Urinary bladder (tissue), 4 donors: Measurements from ENCODE around the gene SMU1. TPM values are rescaled to one million over a fixed set of nuclear protein-coding genes. Genes with fewer than 3 reads are reported as not detected.
"Not testable (repeated sequence)": the region's sequence is repeated elsewhere in the genome, so short reads cannot be mapped to it uniquely, and the experiment has no call there.

Experiments
- DNase-seq: peaks from one replicate; pipeline ENCODE4 v3.0.0-alpha.2; 2015; ENCODE audit errors: extremely low spot score
- H3K27ac ChIP-seq: one replicate; pipeline ENCODE4 v1.5.1; 2013; ENCODE audit warnings: low read depth, mild to moderate bottlenecking, moderate library complexity
- H3K36me3 ChIP-seq: one replicate; pipeline ENCODE4 v1.6.1; 2013; ENCODE audit warnings: mild to moderate bottlenecking, moderate library complexity; ENCODE audit not compliant: insufficient read depth
- H3K4me1 ChIP-seq: one replicate; pipeline ENCODE4 v1.6.1; 2013; ENCODE audit warnings: mild to moderate bottlenecking, moderate library complexity; ENCODE audit not compliant: insufficient read depth
- H3K4me3 ChIP-seq: one replicate; pipeline ENCODE4 v1.5.1; 2013; ENCODE audit warnings: low read depth, low read length
- WGBS: extraction: QIAGEN DNeasy Blood & Tissue Kit; methylation state at CpG from one replicate; pipeline ENCODE4 v1.1.7; 2013; 5-methylcytosine and 5-hydroxymethylcytosine counted together
- polyA plus RNA-seq: library from polyadenylated mRNA; stranded (reverse); fragments of 200-250 nt; gene quantifications from one replicate; pipeline ENCODE4 v1.2.3, GENCODE V29; 2013
- total RNA-seq: library from RNA; depleted of rRNA; stranded (reverse); fragments of >200 nt; gene quantifications from one replicate; pipeline ENCODE4 v1.2.3, GENCODE V29; 2014
- donor health status: healthy with polysubstance abuse.
- donor health status: healthy.

Gene SMU1
- total and polyA plus RNA-seq, 2 donors: 14.3 to 37.0 TPM

DNA sequence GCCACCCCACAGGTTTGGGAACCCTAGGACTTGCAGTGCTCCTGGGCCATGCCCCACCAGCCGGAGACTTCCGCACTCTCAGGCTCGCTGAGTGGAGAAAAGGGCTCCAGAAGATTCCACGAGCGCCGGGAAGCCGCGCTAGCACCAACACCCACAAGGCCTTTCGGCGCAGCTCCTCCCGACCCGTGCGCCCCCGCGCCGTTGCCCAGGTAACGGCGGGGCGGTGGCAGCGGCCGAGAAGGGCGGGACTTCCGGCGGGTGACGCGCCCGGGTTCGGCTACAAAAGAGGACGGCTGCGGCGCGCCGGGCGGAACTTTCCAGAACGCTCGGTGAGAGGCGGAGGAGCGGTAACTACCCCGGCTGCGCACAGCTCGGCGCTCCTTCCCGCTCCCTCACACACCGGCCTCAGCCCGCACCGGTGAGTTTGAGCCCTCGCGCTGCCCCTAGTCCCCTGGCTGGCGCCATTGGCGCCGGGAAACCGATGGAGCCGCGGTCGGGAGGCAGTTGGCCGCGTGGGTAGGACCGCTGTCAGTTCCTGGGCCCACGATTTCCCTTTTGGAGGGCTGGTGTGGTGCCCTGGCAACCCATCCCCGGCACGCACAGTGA is 51.4 kb downstream of the SMU1 start, which contains the start of gene DNAJA1:
Gene DNAJA1 (plus strand): TSS at position 308 of the 606 bp plus-strand sequence. CDS start 1,212 bp downstream, outside the sequence.
- Histone ChIP-seq H3K27ac (peak within 1 kb of the TSS; percentile 98), H3K36me3 (peaks cover 2% of the 10 kb centered on the region), H3K4me1 (peaks cover 2% of the 10 kb centered on the region), H3K4me3 (peak within 1 kb of the TSS; percentile 98)
- DNase-seq: peak; percentile 78
- WGBS: under 1% methylated on average over 61 of the region's 61 CpGs

DNA sequence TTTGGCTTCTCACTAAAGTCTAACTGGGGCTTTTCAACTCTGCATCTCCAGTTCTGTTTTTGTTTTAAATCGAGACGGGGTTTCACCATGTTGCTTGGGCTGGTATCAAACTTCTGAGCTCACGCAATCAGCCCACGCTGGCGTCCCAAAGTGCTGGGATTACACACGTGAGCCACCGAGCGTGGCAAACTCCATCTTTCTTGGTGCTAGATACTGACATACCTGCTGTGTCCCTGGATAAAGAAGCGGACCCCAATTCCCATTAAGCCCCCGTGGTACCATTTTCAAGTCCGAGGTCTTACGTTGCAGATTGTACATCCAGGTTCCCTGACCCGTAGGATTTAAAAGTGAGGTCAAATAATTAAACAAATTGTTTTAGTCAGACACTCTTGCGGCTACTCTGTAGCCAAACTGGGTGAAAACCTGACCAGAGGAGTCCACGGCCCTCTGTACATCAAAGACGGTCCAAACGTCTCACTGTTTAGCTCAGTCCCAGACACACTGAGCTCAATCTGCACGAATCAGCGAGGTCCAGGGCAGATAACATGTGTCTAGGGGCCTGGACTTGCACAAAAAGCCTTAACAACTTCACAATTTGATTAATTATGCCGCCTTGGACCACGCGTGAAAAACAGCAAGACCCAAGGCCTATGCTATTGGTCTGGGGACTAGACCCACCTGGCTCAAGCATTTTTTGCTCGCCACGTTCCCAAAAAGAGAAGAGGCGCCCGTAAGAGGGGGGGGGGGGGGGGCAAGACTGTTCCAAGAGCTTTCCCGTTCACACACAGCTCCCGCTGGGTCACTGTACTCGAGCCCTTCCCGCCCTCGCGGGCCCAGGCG is 52.1 kb downstream of the SMU1 start:
- no peak for DNase-seq
- Histone ChIP-seq H3K27ac (peak overlapping the region; percentile 15), H3K4me3 (peak overlapping the region; percentile 98), H3K36me3 (peaks cover 2% of the 10 kb centered on the region), H3K4me1 (peaks cover 2% of the 10 kb centered on the region)
- WGBS: 13% methylated on average over 33 of the region's 33 CpGs

DNA sequence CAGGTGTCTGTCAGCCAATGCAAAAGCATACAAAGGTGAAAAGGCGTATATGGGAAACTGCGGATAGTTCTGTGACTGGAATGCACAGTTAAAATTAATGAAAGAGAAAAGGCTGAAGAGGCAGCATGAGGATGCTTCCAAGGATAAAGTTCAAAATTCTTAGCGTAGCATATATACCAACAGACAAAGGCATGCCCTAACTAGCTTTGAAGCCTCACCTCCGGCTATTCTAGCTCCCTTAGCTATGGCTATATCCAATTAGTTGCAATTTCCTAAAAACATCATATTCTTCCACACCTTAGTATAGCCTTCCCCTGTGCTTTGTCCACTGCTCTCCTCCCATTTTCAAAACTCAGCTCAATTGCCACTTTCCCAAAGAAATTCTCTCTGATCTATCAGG is 52.8 kb downstream of the SMU1 start:
- 90% methylated on average over 4 of the region's 4 CpGs for WGBS
- no peak for DNase-seq
- Histone ChIP-seq H3K36me3 (no peaks in the 10 kb centered on the region), H3K4me1 (no peaks in the 10 kb centered on the region), H3K4me3 (no peak overlapping the region), H3K27ac (peak overlapping the region; percentile 15)

DNA sequence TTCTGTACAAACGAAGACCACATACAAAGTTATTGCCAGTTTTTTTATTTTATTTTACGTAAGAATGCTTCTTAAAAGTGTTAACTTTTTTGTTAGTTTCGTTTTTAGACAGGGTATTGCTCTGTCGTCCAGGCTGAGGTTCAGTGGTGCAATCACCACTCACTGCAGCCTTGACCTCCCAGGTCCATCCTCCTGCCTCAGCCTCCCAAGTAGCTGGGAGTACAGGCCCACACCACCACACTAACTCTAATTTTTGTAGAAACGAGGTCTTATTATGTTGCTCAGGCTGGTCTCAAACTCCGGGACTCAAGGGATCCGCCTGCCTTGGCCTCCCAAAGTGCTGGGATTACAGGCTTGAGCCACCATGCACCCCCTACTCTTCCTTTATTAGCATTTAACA is 53.7 kb downstream of the SMU1 start:
- no peak overlapping the region for H3K27ac ChIP-seq

DNA sequence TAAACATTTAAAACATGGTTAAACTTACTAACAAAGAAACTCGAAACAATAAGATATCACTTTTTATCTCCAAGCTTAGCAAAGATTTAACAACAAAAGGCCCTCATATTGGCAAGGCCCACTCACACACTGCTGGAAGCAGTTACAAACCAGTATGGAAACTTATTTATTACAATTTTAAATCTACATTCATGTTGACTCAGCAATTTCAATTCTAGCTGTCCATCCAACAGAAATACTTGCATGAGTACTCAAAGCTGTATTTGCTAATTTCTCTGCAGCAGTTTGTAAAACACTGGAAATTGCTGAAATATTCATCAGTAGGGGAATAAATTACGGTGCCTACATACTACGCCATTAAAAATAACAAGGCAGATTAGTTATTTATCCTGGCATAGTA is 54.2 kb downstream of the SMU1 start:
- no peak for DNase-seq
- H3K36me3 ChIP-seq: no peaks in the 10 kb centered on the region
- no peak overlapping the region for H3K27ac ChIP-seq
- H3K4me1 ChIP-seq: no peaks in the 10 kb centered on the region
- 88% methylated on average over 3 of the region's 3 CpGs for WGBS
- no peak overlapping the region for H3K4me3 ChIP-seq

More for the DNA sequence above, 53.7 kb downstream of the SMU1 start:
- 90% methylated on average over 7 of the region's 7 CpGs for WGBS
- H3K4me1 ChIP-seq: no peaks in the 10 kb centered on the region
- no peak overlapping the region for H3K4me3 ChIP-seq
- H3K36me3 ChIP-seq: no peaks in the 10 kb centered on the region
- no peak for DNase-seq

DNA sequence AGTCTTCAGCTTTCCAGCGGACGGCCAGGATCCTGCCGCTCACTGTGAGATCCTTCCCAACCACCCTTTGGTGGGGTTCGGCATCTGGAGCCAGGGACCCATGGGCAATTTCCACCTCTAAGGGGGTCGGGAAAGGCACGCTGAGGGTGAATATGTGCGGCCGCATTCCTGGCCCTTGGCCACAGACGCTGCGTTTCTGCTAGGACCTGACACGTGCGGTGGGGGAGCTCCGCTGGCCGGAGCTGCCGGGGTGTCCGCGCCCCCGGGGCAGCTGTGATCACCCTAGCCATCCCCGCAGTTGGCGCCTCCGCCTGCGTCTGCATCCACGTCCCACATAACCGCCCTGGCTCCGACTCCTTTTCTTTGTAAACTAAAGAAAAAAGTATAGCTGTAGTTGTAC is 56.7 kb downstream of the SMU1 start:
- Histone ChIP-seq H3K27ac (no peak overlapping the region), H3K36me3 (no peaks in the 10 kb centered on the region), H3K4me1 (no peaks in the 10 kb centered on the region), H3K4me3 (no peak overlapping the region)
- 88% methylated on average over 25 of the region's 25 CpGs for whole genome bisulfite sequencing
- DNase-seq: no peak

DNA sequence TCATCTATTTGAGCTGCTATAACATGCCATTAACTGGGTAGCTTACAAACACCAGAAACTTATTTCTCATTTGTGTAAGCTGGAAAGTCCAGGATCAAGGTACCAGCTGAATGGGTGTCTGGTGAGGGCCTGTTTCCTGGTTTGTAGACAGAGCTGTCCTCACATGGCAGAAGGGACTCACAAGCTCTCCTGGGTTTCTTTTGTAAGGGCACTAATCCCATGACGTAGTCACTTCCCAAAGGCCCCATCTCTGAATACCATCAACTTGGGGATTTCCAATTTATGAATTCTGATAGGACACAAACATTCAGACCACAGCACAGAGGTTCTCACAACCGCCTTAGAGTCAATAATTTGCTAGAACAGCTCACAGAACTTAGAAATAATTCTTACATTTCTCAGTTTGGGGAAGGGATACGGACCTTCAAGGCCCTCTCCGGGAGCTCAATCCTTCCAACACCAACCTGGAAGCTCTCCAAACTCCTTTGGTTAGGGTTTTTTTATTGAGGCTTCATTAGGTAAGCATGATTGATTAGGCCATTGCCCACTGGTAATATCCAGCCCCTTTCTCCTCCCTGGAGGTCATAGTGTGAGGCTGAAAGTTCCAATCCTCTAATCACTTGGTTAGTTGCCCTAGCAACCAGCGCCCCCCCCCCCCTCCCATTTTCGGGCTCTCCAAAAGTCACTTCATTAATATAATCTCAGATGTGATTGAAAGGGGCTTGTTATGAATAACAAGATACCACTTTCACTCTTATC is 59.0 kb downstream of the SMU1 start:
- H3K27ac ChIP-seq: no peak overlapping the region
- H3K4me3 ChIP-seq: no peak overlapping the region
- 91% methylated on average over 6 of the region's 6 CpGs for WGBS
- DNase-seq: no peak
- no peaks in the 10 kb centered on the region for H3K4me1 ChIP-seq
- no peaks in the 10 kb centered on the region for H3K36me3 ChIP-seq

DNA sequence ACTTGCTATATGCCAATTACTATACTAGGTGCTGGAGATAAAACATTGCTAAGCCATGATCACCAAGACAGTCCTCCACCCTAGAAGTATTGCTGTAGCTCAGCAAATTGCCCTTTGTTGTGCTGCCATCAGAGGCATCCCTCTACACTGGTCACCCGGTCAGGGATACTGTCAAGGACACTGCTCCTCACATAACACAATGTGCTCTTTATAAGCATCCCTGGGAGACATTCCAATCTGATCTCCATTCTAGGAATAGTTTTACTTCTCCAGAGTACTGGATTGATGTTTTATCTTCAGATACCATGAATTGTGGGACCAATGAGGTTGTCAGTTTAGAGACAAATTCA is 61.8 kb downstream of the SMU1 start:
- Histone ChIP-seq H3K36me3 (no peaks in the 10 kb centered on the region), H3K27ac (no peak overlapping the region), H3K4me3 (no peak overlapping the region), H3K4me1 (no peaks in the 10 kb centered on the region)
- no peak for DNase-seq
- 89% methylated on average over 1 of the region's 1 CpG for WGBS

DNA sequence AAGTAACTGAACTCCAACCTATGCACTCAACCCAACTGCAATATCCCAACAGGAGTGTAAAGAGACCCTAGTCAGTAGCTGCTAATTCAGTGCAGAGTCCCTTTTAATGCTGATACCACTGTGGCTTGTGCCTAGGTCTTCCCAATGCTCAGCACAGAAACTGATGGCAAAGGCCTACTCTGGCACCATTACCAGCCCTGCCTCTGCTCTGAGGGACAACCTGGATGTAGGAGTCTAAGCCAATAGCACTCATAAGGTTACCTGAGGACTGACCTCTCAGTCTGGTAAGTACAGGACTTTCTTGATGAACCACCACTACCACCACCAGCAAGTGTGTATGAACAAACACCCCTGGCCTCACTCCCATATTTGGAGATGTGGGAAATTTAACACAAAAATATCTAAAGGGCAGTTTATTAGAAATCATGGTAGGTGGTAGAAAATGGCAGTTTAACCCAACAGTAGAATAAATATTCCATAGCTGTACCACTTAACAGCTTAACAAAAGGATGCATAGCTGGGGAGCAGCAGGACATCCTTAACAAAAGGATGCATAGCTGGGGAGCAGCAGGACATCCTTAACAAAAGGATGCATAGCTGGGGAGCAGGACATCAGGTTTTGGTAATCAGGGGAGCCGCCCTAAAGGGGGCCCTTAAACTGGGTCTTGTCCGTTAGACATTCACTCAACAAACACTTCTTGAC is 62.4 kb downstream of the SMU1 start:
- Histone ChIP-seq H3K36me3 (no peaks in the 10 kb centered on the region), H3K4me1 (no peaks in the 10 kb centered on the region), H3K27ac (no peak overlapping the region), H3K4me3 (no peak overlapping the region)
- no peak for DNase-seq
- 77% methylated on average over 2 of the region's 2 CpGs for WGBS

DNA sequence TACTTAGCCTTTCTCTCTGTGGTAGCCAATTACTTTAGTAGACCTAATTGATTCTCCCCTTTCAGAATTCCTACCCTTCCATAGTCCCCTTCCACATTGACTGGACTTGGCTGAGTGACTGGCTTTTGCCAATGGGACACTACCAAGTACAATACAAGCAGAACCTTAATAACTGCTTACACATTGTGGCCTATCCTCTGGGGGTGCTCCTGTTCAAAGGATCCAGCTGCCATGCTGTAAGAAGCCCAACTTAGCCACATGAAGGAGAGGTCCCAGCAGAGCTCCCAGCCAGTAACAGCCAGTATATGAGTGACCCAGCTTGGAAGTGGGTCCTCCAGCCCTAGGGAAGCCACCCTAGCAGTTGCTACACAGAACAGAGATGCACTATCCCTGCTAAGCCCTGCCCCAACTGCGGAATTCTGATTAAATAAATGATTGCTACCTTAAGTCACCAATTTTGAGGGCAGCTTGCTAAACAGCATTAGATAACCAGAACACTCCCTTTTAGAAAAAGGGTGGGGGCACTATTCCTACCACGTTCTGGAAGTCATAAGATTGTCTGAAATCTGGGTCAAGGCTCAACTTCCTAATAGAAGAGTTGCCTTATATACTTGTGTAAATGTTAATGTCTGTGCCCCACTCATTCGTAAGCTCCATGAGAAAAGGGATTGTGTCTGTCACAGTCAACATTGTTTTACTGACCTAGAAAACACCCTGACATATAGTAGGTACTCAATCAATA is 64.0 kb downstream of the SMU1 start:
- 90% methylated on average over 3 of the region's 3 CpGs for WGBS

DNA sequence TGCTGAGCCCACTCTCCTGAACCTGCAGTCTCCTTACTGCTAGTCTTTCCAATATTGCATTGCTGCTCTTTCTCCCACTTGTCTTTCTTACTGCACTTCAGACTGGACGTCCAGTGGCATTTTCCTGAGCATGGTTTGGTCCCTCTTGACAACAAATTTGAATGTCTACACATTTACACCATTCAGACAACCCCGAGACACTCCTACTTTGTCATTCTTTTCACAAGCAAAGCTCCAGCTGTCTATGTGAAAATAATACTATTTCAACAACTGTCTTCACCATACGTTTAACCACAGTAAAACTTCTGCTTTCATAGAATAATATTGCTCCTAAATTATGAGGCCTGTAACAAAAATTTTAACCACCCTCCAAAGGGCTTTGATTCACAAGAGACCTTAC is 64.6 kb downstream of the SMU1 start:
- no peak overlapping the region for H3K27ac ChIP-seq
- H3K36me3 ChIP-seq: no peaks in the 10 kb centered on the region
- H3K4me1 ChIP-seq: no peaks in the 10 kb centered on the region
- no peak for DNase-seq
- no peak overlapping the region for H3K4me3 ChIP-seq
- WGBS: 75% methylated on average over 3 of the region's 3 CpGs

More for the DNA sequence above, 64.0 kb downstream of the SMU1 start:
- DNase-seq: no peak
- Histone ChIP-seq H3K4me3 (no peak overlapping the region), H3K4me1 (no peaks in the 10 kb centered on the region), H3K36me3 (no peaks in the 10 kb centered on the region), H3K27ac (no peak overlapping the region)

DNA sequence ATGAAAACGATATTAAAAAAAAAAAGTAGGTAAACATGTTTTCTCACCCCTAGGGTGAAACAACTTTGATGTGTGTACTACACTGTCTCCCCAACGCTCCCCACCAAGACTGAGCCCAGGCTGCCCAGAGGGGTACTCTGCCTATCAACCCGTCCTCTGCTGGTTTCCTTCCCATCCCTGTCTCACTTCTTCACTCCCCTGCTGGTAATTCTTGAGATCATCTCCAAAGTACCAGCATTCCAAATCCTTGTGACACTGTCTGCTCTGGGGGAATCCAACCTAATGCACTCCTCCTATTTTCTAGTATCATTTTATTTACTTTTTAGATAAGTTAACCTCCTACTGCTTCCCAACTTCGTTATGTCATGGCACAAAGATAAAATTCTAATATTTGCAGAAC is 68.7 kb downstream of the SMU1 start:
- Histone ChIP-seq H3K4me1 (no peaks in the 10 kb centered on the region), H3K27ac (no peak overlapping the region), H3K36me3 (no peaks in the 10 kb centered on the region), H3K4me3 (no peak overlapping the region)
- WGBS: 93% methylated on average over 4 of the region's 4 CpGs
- DNase-seq: no peak

DNA sequence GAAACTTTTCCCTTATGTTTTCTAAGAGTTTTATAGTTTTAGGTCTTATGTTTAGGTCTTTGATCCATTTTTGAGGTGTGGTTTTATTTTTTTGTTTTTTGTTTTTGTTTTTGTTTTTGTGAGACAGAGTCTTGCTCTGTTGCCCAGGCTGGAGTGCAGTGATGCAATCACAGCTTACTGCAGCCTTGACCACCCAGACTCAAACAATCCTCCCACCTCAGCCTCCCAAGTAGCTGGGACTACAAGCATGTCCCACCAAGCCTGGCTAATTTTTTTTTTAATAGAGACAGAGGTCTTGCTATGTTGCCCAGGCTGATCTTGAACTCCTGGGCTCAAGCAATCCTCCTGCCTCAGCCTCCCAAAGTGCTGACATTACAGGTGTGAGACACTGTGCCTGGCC is 71.1 kb downstream of the SMU1 start:
- not testable (repeated sequence) for H3K4me1 ChIP-seq, H3K36me3 ChIP-seq, DNase-seq, H3K27ac ChIP-seq, H3K4me3 ChIP-seq
